ENCODE measurements around the gene PLAC9. TPM values are rescaled to one million over a fixed set of nuclear protein-coding genes. Genes with fewer than 3 reads are reported as not detected.

Gene PLAC9
- total RNA-seq, 1 experiment from 2014 or later = 7.3 TPM

DNA sequence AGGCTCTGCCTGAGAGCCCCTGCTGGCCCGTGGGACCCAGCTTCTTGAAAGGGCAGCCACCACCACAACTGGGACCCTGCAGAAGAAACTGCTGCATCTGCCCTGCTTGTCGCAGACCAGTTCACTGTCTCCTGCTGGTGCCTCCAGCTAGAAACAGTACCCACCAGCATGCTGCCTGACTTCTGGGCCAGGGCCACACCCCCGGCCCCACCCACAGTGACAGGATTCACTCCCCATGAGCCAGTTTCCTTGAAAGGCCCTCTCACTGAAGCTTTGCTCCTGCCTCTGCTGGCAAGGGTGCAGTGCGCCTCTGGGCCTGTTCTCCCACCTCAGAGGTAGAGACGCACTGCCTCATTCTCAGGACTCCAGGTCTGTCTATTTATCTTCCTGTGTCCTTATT is 40.4 kb downstream of the PLAC9 start (continued):
- TF ChIP-seq, protein P1, sequence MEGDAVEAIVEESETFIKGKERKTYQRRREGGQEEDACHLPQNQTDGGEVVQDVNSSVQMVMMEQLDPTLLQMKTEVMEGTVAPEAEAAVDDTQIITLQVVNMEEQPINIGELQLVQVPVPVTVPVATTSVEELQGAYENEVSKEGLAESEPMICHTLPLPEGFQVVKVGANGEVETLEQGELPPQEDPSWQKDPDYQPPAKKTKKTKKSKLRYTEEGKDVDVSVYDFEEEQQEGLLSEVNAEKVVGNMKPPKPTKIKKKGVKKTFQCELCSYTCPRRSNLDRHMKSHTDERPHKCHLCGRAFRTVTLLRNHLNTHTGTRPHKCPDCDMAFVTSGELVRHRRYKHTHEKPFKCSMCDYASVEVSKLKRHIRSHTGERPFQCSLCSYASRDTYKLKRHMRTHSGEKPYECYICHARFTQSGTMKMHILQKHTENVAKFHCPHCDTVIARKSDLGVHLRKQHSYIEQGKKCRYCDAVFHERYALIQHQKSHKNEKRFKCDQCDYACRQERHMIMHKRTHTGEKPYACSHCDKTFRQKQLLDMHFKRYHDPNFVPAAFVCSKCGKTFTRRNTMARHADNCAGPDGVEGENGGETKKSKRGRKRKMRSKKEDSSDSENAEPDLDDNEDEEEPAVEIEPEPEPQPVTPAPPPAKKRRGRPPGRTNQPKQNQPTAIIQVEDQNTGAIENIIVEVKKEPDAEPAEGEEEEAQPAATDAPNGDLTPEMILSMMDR (IDR thresholded peaks at IDR 0.05) = no peak
- TF ChIP-seq, protein P2, sequence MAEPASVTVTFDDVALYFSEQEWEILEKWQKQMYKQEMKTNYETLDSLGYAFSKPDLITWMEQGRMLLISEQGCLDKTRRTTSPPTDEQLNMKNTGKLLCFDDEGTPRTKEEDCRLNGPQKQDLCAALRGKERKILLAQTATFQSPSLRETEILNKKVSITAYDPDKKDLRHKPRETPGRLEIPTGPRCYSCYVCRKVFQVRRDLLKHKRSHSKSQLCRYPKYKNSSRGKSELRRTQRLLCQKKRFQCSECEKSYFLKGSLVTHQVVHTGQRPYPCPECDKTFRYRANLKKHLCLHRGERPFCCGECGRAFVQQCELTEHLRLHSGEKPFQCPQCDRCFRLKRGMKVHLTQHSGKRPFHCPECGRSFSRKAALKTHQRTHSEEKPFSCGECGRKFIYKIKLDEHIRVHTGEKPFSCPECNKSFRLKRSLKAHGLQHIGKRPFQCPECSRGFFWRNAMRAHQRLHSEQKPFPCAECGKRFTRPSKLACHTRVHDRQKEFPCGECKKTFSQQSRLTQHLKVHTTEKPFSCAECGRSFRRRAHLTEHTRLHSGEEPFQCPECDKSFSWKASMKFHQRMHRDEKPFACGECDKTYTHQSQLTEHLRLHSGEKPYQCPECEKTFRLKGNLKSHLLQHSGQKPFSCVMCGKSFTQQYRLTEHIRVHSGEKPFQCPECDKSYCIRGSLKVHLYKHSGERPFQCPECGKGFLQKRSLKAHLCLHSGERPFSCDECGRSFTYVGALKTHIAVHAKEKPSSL (CRISPR knock-in tag; conservative IDR thresholded peaks at IDR 0.05) = no peak
- TF ChIP-seq IRF2 (CRISPR knock-in tag; IDR thresholded peaks at IDR 0.05; ENCODE audit: borderline replicate concordance, low read depth) = no peak
- no peak for TF ChIP-seq CREB1 (CRISPR knock-in tag; IDR thresholded peaks at IDR 0.05)
- TF ChIP-seq, protein P3, sequence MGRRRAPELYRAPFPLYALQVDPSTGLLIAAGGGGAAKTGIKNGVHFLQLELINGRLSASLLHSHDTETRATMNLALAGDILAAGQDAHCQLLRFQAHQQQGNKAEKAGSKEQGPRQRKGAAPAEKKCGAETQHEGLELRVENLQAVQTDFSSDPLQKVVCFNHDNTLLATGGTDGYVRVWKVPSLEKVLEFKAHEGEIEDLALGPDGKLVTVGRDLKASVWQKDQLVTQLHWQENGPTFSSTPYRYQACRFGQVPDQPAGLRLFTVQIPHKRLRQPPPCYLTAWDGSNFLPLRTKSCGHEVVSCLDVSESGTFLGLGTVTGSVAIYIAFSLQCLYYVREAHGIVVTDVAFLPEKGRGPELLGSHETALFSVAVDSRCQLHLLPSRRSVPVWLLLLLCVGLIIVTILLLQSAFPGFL (CRISPR knock-in tag; IDR thresholded peaks at IDR 0.05; ENCODE audit: borderline replicate concordance) = no peak
- TF ChIP-seq, protein P4, sequence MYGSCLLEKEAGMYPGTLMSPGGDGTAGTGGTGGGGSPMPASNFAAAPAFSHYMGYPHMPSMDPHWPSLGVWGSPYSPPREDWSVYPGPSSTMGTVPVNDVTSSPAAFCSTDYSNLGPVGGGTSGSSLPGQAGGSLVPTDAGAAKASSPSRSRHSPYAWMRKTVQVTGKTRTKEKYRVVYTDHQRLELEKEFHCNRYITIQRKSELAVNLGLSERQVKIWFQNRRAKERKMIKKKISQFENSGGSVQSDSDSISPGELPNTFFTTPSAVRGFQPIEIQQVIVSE (CRISPR knock-in tag; IDR thresholded peaks at IDR 0.05; ENCODE audit: borderline replicate concordance) = no peak

- H3K4me1 Mint-ChIP-seq = peaks cover 35% of the 10 kb centered on the region
- TF ChIP-seq IRF1 (CRISPR knock-in tag; IDR thresholded peaks at IDR 0.05) (no peak), ATF1 (CRISPR knock-in tag; IDR thresholded peaks at IDR 0.05) (no peak), TEAD1 (CRISPR knock-in tag; IDR thresholded peaks at IDR 0.05) (no peak), ZNF121 (CRISPR knock-in tag; IDR thresholded peaks at IDR 0.05) (no peak), GTF2I (CRISPR knock-in tag; conservative IDR thresholded peaks at IDR 0.05) (no peak)
- TF ChIP-seq, protein P5, sequence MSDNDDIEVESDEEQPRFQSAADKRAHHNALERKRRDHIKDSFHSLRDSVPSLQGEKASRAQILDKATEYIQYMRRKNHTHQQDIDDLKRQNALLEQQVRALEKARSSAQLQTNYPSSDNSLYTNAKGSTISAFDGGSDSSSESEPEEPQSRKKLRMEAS (CRISPR knock-in tag; IDR thresholded peaks at IDR 0.05) = no peak
- ChIA-PET POLR2A (no interaction called here), CTCF (interaction anchor here (0.9 to 2.9 kb wide), 2 partner anchors 30 to 49 kb away, joined by 3 to 12 read pairs; no protein-coding TSS in a partner anchor)
- no peak overlapping the region for H3K4me3 Mint-ChIP-seq
- no peaks in the 10 kb centered on the region for H3K9me3 Mint-ChIP-seq
- 0 out of 2 replicates have a peak overlapping the region, but pooled peaks have one; percentile 23 for H3K27ac Mint-ChIP-seq
- no peaks in the 10 kb centered on the region for H3K27me3 Mint-ChIP-seq (ENCODE audit: low read depth)
- ATAC-seq = no peak
- DNase-seq (ENCODE audit: low spot score) = no peak
- no peaks in the 10 kb centered on the region for H3K36me3 Mint-ChIP-seq
Observed at GRCh38 chr10:80173466-80173865, 40.9 kb downstream of the PLAC9 start.

DNA sequence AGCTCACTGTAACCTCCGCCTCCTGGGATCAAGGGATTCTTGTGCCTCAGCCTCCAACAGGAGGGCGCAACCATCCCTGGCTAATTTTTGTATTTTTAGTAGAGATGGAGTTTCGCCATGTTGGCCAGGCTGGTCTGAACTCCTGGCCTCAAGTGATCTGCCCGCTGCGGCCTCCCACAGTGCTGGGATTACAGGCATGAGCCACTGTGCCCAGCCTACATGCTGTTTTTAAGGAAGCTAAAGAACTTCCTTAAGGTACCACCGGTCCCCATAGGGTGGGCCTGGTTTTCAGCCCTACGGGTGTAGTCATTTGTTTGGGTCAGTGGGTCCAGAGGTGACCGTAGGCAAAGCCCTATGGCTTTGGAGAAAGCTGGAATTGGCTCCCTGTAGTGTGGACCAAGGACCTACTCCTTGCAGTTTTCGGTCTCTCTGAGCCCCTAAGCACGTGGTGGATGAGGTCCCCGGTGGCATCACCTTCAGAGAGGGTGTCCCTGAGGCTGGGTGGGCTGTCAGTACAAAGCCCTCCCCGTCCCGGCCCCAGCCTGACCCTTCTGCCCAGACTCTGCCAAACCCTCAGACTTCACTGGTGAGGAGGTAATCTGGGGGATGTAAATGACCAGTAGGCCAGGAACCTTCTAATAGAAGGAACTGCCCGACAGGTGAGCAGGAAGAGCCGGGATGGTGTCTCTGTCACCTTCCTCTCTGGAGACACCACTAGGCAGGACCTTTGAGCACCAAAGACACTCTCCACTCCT is 42.3 kb downstream of the PLAC9 start:
- peaks cover 35% of the 10 kb centered on the region for H3K4me1 Mint-ChIP-seq
- no peak for DNase-seq (ENCODE audit: low spot score)
- H3K9me3 Mint-ChIP-seq = no peaks in the 10 kb centered on the region
- H3K4me3 Mint-ChIP-seq = no peak overlapping the region
- ChIA-PET POLR2A (no interaction called here), CTCF (no interaction called here)
- H3K36me3 Mint-ChIP-seq = no peaks in the 10 kb centered on the region
- no peak overlapping the region for H3K27ac Mint-ChIP-seq
- no peak for ATAC-seq
- H3K27me3 Mint-ChIP-seq (ENCODE audit: low read depth) = no peaks in the 10 kb centered on the region
- TF ChIP-seq TEAD1 (CRISPR knock-in tag; IDR thresholded peaks at IDR 0.05) (no peak), FOXK1 (CRISPR knock-in tag; IDR thresholded peaks at IDR 0.05) (no peak), TP53 (CRISPR knock-in tag; IDR thresholded peaks at IDR 0.05) (no peak), E2F4 (CRISPR knock-in tag; IDR thresholded peaks at IDR 0.05; ENCODE audit: borderline replicate concordance, low read depth) (no peak), ZNF423 (CRISPR knock-in tag; IDR thresholded peaks at IDR 0.05) (no peak), KAT7 (CRISPR knock-in tag; IDR thresholded peaks at IDR 0.05; ENCODE audit: borderline replicate concordance) (no peak), MXD4 (CRISPR knock-in tag; IDR thresholded peaks at IDR 0.05; ENCODE audit: borderline replicate concordance) (no peak), E2F5 (CRISPR knock-in tag; IDR thresholded peaks at IDR 0.05) (no peak), CBFB (CRISPR knock-in tag; IDR thresholded peaks at IDR 0.05; ENCODE audit: low read depth) (no peak)
- TF ChIP-seq, protein P6, sequence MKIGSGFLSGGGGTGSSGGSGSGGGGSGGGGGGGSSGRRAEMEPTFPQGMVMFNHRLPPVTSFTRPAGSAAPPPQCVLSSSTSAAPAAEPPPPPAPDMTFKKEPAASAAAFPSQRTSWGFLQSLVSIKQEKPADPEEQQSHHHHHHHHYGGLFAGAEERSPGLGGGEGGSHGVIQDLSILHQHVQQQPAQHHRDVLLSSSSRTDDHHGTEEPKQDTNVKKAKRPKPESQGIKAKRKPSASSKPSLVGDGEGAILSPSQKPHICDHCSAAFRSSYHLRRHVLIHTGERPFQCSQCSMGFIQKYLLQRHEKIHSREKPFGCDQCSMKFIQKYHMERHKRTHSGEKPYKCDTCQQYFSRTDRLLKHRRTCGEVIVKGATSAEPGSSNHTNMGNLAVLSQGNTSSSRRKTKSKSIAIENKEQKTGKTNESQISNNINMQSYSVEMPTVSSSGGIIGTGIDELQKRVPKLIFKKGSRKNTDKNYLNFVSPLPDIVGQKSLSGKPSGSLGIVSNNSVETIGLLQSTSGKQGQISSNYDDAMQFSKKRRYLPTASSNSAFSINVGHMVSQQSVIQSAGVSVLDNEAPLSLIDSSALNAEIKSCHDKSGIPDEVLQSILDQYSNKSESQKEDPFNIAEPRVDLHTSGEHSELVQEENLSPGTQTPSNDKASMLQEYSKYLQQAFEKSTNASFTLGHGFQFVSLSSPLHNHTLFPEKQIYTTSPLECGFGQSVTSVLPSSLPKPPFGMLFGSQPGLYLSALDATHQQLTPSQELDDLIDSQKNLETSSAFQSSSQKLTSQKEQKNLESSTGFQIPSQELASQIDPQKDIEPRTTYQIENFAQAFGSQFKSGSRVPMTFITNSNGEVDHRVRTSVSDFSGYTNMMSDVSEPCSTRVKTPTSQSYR (CRISPR knock-in tag; IDR thresholded peaks at IDR 0.05) = no peak

Data from WTC11 (cell line).